Raji (cell line): ENCODE results near the gene NHSL1.

ENCODE experiments used
- POLR2A ChIP-seq: IDR thresholded peaks from 2 replicates; pipeline ENCODE4 v1.6.1; 2011; ENCODE audit warnings: low read depth, low read length, control low read depth; ENCODE audit not compliant: insufficient read depth

The NHSL1 gene

GRCh38 chr6:138507977-138508675 lies 8.8 kb upstream of the NHSL1 start:
- TF ChIP-seq POLR2A: no peak

- TF ChIP-seq POLR2A: no peak
Measured at GRCh38 chr6:138504764-138505689, 5.7 kb upstream of the NHSL1 start.

DNA sequence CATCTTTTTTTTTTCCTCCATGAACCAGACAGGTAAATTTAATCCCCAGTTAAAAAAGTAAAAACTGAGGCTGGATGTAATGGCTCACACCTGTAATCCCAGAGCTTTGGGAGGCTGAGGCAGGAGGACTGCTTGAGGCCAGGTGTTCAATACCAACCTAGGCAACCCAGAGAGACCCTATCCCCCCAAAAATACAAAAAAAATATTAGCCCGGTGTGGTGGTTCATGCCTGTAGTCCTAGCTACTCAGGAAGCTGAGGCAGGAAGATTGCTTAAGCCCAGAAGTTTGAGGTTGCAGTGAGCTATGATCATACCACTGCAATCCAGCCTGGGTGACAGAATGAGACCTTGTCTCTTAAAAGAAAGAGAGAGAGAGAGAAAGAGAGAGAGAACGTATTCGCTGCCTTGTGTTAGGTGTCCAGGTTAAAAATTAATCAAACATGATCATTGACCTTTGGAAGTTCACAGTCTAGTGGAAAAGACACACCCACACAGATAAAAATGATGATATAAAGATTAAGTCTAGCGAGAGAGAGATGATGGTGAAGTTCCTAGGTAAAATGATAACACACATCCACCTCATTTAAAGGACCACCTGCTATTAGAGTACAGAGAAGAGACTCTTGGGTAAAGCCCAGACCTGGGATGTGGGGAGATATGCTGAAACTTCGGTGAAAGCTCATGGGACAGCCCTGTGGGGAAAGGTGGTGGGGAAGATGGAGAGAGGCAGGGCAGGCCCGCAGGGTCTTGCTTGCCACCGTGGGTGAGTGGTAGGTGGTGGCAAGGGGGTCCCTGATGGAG lies 4.8 kb upstream of the NHSL1 start:
- TF ChIP-seq POLR2A: no peak

DNA sequence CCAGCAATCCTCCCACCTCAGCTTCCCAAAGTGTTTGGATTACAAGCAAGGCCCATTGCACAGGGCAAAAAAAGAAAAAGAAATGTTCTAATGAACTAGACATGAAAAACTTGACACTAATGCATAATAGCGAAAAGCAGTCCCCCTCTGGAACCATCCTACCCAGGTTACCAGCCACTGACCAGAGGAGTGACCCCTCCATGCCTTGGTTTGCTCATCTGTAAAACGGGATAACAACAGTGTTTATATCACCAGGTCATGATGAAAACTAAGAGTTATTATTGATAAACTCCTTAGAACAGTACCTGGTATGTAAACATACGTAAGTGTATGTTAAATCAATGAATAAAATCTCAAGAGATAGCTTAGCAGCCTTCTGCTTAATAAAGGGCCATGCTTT lies 3.3 kb upstream of the NHSL1 start:
- no peak for TF ChIP-seq POLR2A

- no peak for TF ChIP-seq POLR2A
Measured at GRCh38 chr6:138500867-138501446, 1.7 kb upstream of the NHSL1 start.

- no peak for TF ChIP-seq POLR2A
Measured at GRCh38 chr6:138500045-138500665, 861 bp upstream of the NHSL1 start.

DNA sequence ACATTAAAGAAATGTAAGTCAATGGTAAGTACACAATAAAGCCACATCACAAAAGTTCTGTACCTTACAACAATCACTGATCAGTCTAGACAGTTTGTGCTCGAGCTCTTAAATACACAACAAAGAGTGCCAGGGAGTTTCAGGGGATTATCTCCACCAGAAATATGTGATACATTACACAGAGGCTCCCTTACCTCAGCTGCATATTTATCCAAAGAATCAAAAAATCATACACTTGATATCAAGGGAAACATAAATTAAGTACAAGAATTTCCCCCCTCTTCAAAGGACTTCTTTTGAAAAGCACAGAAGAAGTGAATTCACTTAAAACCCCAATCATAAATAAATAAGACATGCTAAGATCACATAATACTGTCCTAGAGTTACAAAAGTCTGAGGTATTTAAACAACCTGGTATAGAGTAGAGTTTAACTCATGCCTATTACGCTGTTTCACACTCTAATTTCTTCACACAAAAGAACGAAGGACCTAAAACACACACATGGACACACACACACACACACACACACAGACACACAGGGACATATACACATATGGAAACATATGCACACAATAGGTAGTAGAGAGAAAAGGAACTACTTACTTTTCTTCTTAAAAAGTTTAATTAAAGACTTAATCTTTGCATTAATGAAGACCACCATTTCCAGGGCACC lies 528 bp downstream of the NHSL1 start:
- TF ChIP-seq POLR2A: no peak

DNA sequence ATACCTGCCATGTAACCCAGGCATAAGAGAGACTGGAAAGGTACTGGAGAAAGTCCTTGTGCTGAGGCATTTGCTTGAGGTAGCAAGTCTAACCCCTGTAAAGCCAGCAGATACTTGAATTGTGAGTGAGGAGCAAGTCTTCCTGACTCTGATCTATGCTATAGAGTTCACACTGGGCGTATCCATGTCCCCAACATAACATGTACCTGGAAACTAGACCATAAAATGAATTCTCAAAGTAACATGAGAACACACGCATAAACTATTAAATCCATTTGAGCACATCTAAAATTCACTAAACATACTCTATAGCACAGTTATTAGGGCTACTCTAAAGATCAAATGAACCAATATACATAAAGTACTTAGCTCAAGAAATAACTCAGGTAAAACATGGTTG lies 2.0 kb downstream of the NHSL1 start:
- TF ChIP-seq POLR2A: no peak

- TF ChIP-seq POLR2A: no peak
Measured at GRCh38 chr6:138494312-138494711, 5.0 kb downstream of the NHSL1 start.

- no peak for TF ChIP-seq POLR2A
Measured at GRCh38 chr6:138493413-138493812, 5.9 kb downstream of the NHSL1 start.

DNA sequence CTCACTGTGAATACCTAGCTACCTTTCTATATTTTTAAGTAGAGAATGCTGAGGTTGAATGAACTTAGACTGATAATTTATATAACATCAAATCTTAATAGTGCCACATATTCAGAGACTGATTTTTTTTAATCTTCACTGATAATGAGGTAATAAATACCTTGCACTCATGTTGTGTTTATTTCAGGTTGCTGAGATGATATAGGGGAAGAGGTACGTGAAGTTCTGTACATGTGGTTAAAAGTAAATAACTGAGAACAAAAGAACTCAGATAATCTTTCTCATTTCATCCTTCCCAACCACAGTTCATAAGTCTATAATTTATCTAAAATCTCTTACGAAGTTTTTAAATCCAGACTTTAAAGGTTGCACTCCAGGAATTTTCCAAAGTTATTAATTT lies 6.4 kb downstream of the NHSL1 start:
- no peak for TF ChIP-seq POLR2A

GRCh38 chr6:138492113-138492512 lies 7.2 kb downstream of the NHSL1 start:
- no peak for TF ChIP-seq POLR2A

DNA sequence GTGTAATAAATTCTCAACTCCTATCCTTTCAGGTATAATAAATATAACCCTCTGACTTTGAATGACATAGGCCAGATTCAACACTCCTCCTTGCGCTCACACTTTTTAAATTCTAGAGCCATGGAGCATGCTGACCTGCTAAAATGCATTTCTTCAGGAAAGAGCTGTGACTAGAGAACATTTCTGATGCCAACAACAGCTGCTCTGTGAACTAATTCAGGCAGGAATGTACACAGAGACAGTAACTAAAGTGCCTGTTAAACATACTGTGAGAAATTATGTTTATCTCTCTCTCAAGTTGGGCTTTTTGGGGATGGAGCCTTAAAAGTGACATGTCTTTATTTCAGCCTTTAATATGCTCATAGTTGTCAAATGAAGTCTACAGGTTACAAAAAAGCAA lies 8.3 kb downstream of the NHSL1 start:
- no peak for TF ChIP-seq POLR2A

GRCh38 chr6:138489846-138490245 lies 9.4 kb downstream of the NHSL1 start:
- no peak for TF ChIP-seq POLR2A
